ENCODE measurements around the gene MYL4. TPM values are rescaled to one million over a fixed set of nuclear protein-coding genes. Genes with fewer than 3 reads are reported as not detected.

The MYL4 gene
- total RNA-seq, 1 donor from 2014 or later = 2.2 TPM

GRCh38 chr17:47230864-47231263, 21.7 kb downstream of the MYL4 start:
- H3K27me3 Mint-ChIP-seq (ENCODE audit: unreplicated experiment) = peaks cover 4% of the 10 kb centered on the region
- no peak overlapping the region for H3K27ac Mint-ChIP-seq (ENCODE audit: unreplicated experiment)
- no peaks in the 10 kb centered on the region for H3K9me3 Mint-ChIP-seq (ENCODE audit: unreplicated experiment)
- H3K4me1 Mint-ChIP-seq (ENCODE audit: unreplicated experiment) = peaks cover 5% of the 10 kb centered on the region
- no peaks in the 10 kb centered on the region for H3K36me3 Mint-ChIP-seq (ENCODE audit: low read depth, unreplicated experiment)
- DNase-seq (ENCODE audit: low spot score) = no peak
- H3K4me3 Mint-ChIP-seq (ENCODE audit: unreplicated experiment) = no peak overlapping the region
- TF ChIP-seq CTCF (IDR thresholded peaks at IDR 0.05; ENCODE audit: unreplicated experiment) = no peak

DNA sequence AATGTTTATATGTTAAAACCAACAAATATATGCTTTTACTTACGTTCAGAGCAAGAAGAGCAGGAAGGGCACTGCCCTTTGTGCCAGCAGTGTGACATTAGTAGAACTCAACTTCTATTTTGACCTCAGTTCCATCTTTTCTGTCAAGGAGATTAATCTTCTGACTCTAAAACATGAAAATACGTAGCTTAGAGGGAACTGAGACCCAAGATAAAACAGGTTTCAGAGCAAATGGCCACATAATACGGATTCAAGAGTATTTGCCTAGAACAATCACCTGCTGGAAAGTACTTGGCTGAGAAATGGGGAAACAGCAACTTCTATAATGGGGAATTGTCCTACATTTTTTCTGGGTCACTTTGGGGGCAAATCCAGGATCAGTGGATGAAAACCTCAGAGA, 22.2 kb downstream of the MYL4 start:
- no peak for TF ChIP-seq CTCF (IDR thresholded peaks at IDR 0.05; ENCODE audit: unreplicated experiment)
- Mint-ChIP-seq H3K4me1 (ENCODE audit: unreplicated experiment) (peaks cover 5% of the 10 kb centered on the region), H3K27me3 (ENCODE audit: unreplicated experiment) (peaks cover 4% of the 10 kb centered on the region), H3K36me3 (ENCODE audit: low read depth, unreplicated experiment) (no peaks in the 10 kb centered on the region), H3K4me3 (ENCODE audit: unreplicated experiment) (no peak overlapping the region), H3K27ac (ENCODE audit: unreplicated experiment) (no peak overlapping the region), H3K9me3 (ENCODE audit: unreplicated experiment) (no peaks in the 10 kb centered on the region)
- DNase-seq (ENCODE audit: low spot score) = no peak

- no peak overlapping the region for H3K27ac Mint-ChIP-seq (ENCODE audit: unreplicated experiment)
- H3K4me3 Mint-ChIP-seq (ENCODE audit: unreplicated experiment) = no peak overlapping the region
- no peaks in the 10 kb centered on the region for H3K36me3 Mint-ChIP-seq (ENCODE audit: low read depth, unreplicated experiment)
- peaks cover 5% of the 10 kb centered on the region for H3K4me1 Mint-ChIP-seq (ENCODE audit: unreplicated experiment)
- no peak for TF ChIP-seq CTCF (IDR thresholded peaks at IDR 0.05; ENCODE audit: unreplicated experiment)
- no peaks in the 10 kb centered on the region for H3K9me3 Mint-ChIP-seq (ENCODE audit: unreplicated experiment)
- H3K27me3 Mint-ChIP-seq (ENCODE audit: unreplicated experiment) = peaks cover 4% of the 10 kb centered on the region
- DNase-seq (ENCODE audit: low spot score) = no peak
These were observed 22.7 kb downstream of the MYL4 start for GRCh38 chr17:47231866-47232265.

DNA sequence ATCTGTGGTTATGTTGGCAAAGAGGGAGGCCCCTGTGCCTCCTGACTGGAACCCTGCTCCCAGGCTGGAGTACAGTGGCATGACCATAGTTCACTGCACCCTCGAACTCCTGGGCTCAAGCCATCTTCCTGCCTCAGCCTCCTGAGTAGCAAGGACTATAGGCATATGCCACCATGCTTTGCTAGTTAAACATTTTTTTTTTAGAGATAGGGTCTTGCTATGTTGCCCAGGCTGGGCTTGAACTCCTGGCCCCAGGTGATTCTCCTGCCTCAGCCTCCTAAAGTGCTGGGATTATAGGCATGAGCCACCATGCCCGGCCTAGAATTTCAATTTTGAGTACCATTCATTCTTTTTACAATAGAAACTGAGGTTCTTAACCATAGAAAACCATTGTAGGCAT, 23.3 kb downstream of the MYL4 start:
- Mint-ChIP-seq H3K9me3 (ENCODE audit: unreplicated experiment) (no peaks in the 10 kb centered on the region), H3K27ac (ENCODE audit: unreplicated experiment) (no peak overlapping the region), H3K4me3 (ENCODE audit: unreplicated experiment) (no peak overlapping the region), H3K4me1 (ENCODE audit: unreplicated experiment) (peaks cover 5% of the 10 kb centered on the region), H3K27me3 (ENCODE audit: unreplicated experiment) (peaks cover 4% of the 10 kb centered on the region), H3K36me3 (ENCODE audit: low read depth, unreplicated experiment) (no peaks in the 10 kb centered on the region)
- DNase-seq (ENCODE audit: low spot score) = no peak
- TF ChIP-seq CTCF (IDR thresholded peaks at IDR 0.05; ENCODE audit: unreplicated experiment) = no peak

- no peaks in the 10 kb centered on the region for H3K9me3 Mint-ChIP-seq (ENCODE audit: unreplicated experiment)
- no peak for TF ChIP-seq CTCF (IDR thresholded peaks at IDR 0.05; ENCODE audit: unreplicated experiment)
- DNase-seq (ENCODE audit: low spot score) = no peak
- H3K27ac Mint-ChIP-seq (ENCODE audit: unreplicated experiment) = no peak overlapping the region
- H3K4me3 Mint-ChIP-seq (ENCODE audit: unreplicated experiment) = no peak overlapping the region
- H3K36me3 Mint-ChIP-seq (ENCODE audit: low read depth, unreplicated experiment) = no peaks in the 10 kb centered on the region
- no peaks in the 10 kb centered on the region for H3K27me3 Mint-ChIP-seq (ENCODE audit: unreplicated experiment)
- peaks cover 7% of the 10 kb centered on the region for H3K4me1 Mint-ChIP-seq (ENCODE audit: unreplicated experiment)
These were observed 26.4 kb downstream of the MYL4 start for GRCh38 chr17:47235506-47235905.
